22Rv1 (cell line): Measurements from ENCODE around the gene RPS13.

Experiments used
- CTCF ChIP-seq: fragments of 450-650 bp; IDR thresholded peaks from 2 replicates; pipeline ENCODE4 v1.5.1; 2017; ENCODE audit warnings: mild to moderate bottlenecking
- ZFX ChIP-seq: fragments of 450-650 bp; IDR thresholded peaks from 2 replicates; pipeline ENCODE4 v1.6.1; 2017; ENCODE audit warnings: antibody characterized with exemption, borderline replicate concordance

GRCh38 chr11:17075506-17075905 is 2.0 kb downstream of the RPS13 start:
- TF ChIP-seq CTCF (no peak), ZFX (no peak)
